Fibroblast of the aortic adventitia (primary cell): Measurements from ENCODE around the gene MYH11. TPM values are rescaled to one million over a fixed set of nuclear protein-coding genes. Genes with fewer than 3 reads are reported as not detected.

ENCODE experiments used
- DNase-seq: peaks from one replicate; pipeline ENCODE4 v3.0.0-alpha.2; 2010; ENCODE audit warnings: low read depth
- H3K4me3 ChIP-seq: 2 replicates; pipeline ENCODE4 v1.5.1; 2011; ENCODE audit warnings: low read depth, mild to moderate bottlenecking, control low read depth, low read length, moderate library complexity
- CTCF ChIP-seq: IDR thresholded peaks from 2 replicates; pipeline ENCODE4 v1.5.1; 2011; ENCODE audit warnings: mild to moderate bottlenecking, low read length, control low read depth, inconsistent platforms; ENCODE audit not compliant: insufficient read depth
- total RNA-seq: library from RNA; depleted of rRNA; stranded (reverse); fragments of >200 nt; gene quantifications from 2 replicates; pipeline ENCODE4 v1.2.3, GENCODE V29; 2012; ENCODE audit warnings: low replicate concordance

MYH11 gene
- total RNA-seq, 1 donor = not detected

- DNase-seq = no peak
- no peak overlapping the region for H3K4me3 ChIP-seq
- TF ChIP-seq CTCF = no peak
These were observed 99.1 kb downstream of the MYH11 start for GRCh38 chr16:15757630-15758251.

GRCh38 chr16:15757077-15757386 lies 99.8 kb downstream of the MYH11 start:
- H3K4me3 ChIP-seq = no peak overlapping the region
- DNase-seq = no peak
- TF ChIP-seq CTCF = no peak

GRCh38 chr16:15754821-15755534 lies 101.8 kb downstream of the MYH11 start:
- H3K4me3 ChIP-seq = no peak overlapping the region
- no peak for TF ChIP-seq CTCF
- no peak for DNase-seq

GRCh38 chr16:15752717-15753488 lies 103.9 kb downstream of the MYH11 start:
- TF ChIP-seq CTCF = no peak
- H3K4me3 ChIP-seq = no peak overlapping the region
- no peak for DNase-seq

GRCh38 chr16:15751940-15752339 lies 104.9 kb downstream of the MYH11 start:
- no peak overlapping the region for H3K4me3 ChIP-seq
- DNase-seq = no peak
- no peak for TF ChIP-seq CTCF

- DNase-seq = no peak
- no peak overlapping the region for H3K4me3 ChIP-seq
- no peak for TF ChIP-seq CTCF
These were observed 106.8 kb downstream of the MYH11 start for GRCh38 chr16:15749985-15750384.
